GM21367 (cell line): ENCODE measurements around the gene LTBP1.
"Not testable (repeated sequence)": the region's sequence is repeated elsewhere in the genome, so short reads cannot be mapped to it uniquely, and the experiment has no call there.

Experiments used
- ATAC-seq: cut with Tn5 transposase; IDR thresholded peaks from one replicate; pipeline ENCODE4 v1.9.1; 2021; ENCODE audit not compliant: unreplicated experiment

LTBP1 gene

GRCh38 chr2:33333433-33333832 is 386.7 kb downstream of the LTBP1 start:
- ATAC-seq = no peak

DNA sequence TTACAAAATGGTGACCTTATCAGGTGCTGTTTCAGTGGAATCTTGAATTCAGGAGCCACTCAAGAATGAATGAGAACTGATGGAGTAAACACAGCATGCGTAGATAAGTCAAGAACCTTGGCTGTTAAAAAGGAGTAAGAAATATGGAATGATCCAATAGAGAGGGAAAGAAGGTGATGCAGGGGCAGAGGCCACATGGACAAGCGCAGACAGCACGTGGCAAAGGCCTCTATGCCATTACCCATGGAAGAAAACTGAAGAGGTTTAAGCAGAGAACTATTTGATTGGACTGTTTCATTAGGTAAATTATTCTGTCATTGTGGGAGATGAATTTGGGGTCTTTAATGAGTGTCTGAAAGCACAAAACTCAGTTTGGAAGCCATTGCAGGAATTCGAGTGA is 387.3 kb downstream of the LTBP1 start:
- no peak for ATAC-seq

- no peak for ATAC-seq
These were observed 388.8 kb downstream of the LTBP1 start for GRCh38 chr2:33335516-33335915.

DNA sequence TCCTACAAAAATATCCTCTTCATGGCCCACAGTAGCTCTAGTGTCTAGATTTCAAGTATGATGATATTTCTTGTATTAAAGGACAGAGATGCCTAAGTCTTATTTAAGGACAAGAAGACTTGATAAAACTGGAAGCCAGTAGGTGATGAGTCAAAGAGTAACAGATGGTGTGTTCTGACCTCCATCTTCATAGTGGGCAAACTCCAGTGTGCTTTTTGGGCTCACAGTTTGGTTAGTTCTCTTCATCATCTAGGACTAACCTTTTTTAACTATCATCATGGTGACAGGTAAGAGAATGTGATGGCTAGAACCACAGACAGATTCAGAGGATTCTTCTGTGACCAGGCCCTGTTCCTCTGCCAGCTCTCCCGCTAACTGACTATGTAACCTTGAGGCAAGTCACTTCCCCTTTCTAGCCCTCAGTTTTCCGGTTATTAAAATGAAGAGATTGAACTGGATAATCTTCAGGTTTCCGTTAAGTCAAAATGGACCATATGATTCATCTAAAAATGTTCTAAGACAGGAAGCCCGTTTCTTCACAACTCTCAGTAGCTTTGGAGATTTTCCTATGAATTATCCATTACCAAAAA is 389.4 kb downstream of the LTBP1 start:
- no peak for ATAC-seq

DNA sequence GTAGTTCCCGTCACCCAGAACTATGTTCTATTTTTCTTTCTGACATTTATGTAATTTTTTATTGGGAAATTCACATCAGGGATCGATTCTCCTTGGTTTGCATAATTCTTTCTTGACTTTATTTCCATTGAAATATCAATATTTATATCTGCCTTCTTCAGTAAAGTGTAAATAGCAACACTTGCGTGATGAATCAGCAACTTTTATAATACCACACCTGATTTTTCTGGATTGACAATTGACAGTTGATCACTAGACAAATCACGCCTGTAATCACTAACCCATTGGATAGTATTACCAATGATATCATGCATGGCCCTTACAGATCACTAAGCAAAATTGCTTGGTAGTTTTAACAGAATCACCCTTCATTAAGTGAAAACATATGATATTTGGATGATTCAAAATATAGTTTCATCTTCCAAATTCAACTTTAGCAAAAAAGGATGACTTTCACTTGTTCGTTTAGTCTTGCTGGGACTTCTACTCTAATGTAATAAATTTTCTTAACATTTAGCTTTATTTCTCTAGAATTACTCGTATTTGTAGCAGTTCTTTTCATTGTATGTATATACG is 390.7 kb downstream of the LTBP1 start:
- no peak for ATAC-seq

- no peak for ATAC-seq
These were observed 391.2 kb downstream of the LTBP1 start for GRCh38 chr2:33337981-33338380.

DNA sequence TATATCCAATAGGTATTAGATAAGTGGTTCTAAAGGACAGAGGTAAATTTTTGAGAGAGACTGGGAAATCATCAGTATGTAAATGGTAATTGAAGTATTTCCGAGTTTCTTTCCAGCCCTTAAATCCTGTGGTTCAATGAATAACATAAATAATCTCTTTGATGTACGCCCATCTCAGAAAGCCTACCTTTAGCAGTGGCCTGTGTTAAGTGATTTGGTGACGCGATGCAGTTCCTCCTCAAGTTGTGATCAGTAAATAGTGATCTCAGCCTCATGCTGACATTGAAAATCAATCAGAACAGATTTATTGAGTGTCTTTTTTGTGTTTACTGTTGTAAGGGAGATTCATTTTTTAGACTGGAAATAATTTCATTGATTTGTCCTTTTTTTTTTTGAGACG is 392.5 kb downstream of the LTBP1 start:
- no peak for ATAC-seq

- ATAC-seq = no peak
These were observed 393.5 kb downstream of the LTBP1 start for GRCh38 chr2:33340280-33340679.

GRCh38 chr2:33342171-33342570 is 395.4 kb downstream of the LTBP1 start:
- no peak for ATAC-seq

- no peak for ATAC-seq
These were observed 396.0 kb downstream of the LTBP1 start for GRCh38 chr2:33342705-33343104.

GRCh38 chr2:33343387-33343895 is 396.7 kb downstream of the LTBP1 start:
- no peak for ATAC-seq

- no peak for ATAC-seq
These were observed 397.5 kb downstream of the LTBP1 start for GRCh38 chr2:33344230-33344629.

DNA sequence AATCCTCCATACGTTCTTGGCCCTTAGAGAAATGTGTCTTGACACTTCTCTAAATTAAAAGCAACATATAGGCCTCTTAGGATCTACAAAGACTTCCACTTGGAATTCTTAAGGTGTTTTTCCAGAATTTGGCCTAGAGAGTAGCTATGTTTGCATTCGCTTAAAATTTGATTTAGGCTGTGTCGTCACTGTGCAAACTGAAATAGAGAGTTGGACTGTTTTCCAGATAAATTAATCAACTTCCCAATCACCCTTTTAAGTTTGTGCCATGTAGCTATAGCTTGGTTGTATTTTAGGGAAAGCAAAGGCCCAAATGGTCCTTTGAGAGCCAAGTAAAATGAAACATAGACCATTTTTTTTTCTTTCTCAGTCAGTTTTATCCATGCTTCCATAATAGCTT is 401.1 kb downstream of the LTBP1 start:
- no peak for ATAC-seq

DNA sequence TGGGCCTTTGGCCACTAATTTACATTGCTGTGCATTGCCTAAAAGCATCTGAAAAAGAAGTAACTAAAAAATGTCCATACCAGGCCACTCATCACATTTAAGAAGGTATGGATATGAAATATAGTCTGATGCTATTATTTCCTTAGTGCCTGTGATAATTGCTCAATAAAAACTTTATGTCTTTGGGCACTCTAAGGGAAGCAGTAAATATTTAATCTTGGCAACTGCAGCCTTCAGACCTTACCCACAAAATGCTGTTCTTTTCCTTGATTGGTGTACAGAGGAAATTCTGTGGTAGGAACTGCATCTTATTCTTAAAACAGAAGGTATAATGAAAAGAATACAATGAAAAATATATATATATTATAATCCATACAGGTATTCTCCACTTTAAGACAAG is 403.9 kb downstream of the LTBP1 start:
- no peak for ATAC-seq

DNA sequence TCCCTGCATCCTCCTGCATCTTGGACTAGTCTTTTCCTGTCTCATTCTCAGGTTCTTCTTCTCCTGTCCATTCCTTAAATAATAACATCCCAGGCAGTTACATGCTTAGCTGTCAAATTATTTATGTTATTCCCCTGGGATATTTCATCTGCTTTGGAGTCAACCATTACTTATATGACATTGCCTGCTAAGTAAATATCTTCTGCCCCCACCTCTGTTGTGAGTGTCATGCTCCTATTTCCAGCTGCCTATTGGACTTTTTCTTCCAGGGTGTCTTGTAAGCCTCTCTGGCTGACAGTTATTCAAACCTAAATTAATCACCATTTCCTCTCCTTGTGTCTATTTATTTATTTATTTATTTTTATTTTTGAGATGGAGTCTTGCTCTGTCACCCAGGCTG is 405.0 kb downstream of the LTBP1 start:
- no peak for ATAC-seq

DNA sequence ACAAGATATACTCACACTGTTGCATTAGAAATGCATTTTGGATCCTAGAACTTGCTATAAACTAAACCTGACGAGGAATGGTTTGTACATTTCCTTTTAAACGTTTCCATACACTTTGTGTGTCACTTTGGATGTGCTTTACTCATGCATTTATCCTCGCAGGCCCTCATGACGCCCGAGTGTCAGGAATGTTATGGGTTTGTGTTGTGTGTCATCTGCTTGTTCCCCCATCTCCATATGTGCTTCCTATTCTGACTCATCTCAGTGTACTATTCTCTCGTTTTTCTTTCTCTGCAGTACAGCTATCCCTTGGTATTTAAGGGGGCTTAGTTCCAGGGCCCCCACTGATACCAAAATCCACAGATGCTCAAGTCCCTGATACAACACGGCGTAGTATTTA is 408.2 kb downstream of the LTBP1 start:
- no peak for ATAC-seq

GRCh38 chr2:33358878-33359277 is 412.1 kb downstream of the LTBP1 start:
- no peak for ATAC-seq

GRCh38 chr2:33363325-33364298 is 416.9 kb downstream of the LTBP1 start:
- ATAC-seq = no peak

GRCh38 chr2:33365264-33365970 is 418.7 kb downstream of the LTBP1 start:
- ATAC-seq = no peak

DNA sequence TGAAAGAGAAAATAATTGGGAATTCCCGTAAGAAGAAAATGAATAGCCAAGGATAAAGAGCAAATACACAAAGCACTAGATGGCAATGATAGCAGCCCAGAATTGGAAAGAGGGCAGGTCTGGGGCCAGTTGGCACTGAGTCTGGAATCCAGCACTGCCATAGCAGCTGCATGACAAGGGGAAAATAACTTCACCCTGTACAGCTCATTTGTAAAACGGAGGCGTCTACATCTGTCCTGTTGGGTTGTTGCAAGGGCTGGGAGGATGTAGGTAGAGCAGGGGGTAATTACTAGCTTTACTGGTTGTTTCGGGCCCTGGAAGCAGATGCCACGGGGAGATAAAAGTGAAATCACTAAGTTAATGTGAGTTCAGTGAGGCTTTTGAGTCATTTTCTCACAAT is 419.7 kb downstream of the LTBP1 start:
- no peak for ATAC-seq

DNA sequence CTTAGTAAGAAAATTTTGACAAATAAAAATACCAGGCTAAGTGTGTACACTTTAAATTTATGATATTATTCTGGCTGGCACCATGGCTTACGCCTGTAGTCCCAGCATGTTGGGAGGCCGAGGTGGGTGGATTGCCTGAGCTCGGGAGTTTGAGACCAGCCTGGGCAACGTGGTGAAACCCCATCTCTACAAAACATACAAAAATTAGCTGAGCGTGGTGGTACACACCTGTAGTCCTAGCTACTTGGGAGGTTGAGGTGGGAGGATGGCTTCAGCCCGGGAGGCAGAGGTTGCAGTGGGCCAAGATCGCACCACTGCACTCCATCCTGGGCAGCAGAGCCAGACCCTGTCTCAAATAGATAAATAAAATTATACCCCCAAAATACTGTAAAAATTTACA is 421.8 kb downstream of the LTBP1 start:
- ATAC-seq = not testable (repeated sequence)
